Sigmoid colon (tissue), 4 donors: ENCODE measurements around the gene SRD5A1.

ENCODE experiments used
- EP300 ChIP-seq, 4 donors: sonication (generic); formaldehyde crosslinking; IDR thresholded peaks; one replicate each; pipeline ENCODE4 v1.6.1; 2017; ENCODE audit warnings: antibody characterized with exemption in 4 of 4
- POLR2A ChIP-seq, 2 donors: fragments of 450-650 bp; IDR thresholded peaks; one replicate each; pipeline ENCODE4 v1.6.1; 2016; ENCODE audit warnings: antibody characterized with exemption in 2 of 2, mild to moderate bottlenecking in 2 of 2, moderate library complexity in 2 of 2
- POLR2AphosphoS5 ChIP-seq, 4 donors: sonication (generic); formaldehyde crosslinking; IDR thresholded peaks; one replicate each; pipeline ENCODE4 v1.6.1; 2017; ENCODE audit warnings: antibody characterized with exemption in 4 of 4
- TF ChIP-seq, protein P1 (sequence below), 4 experiments: fragments of 450-650 bp in 3 of 4; fragments of 200-600 bp in 1 of 4; IDR thresholded peaks; one replicate each; pipeline ENCODE4 v1.5.1; 2016 to 2019; ENCODE audit warnings: antibody characterized with exemption in 4 of 4, mild to moderate bottlenecking in 3 of 4, moderate library complexity in 2 of 4

- TF ChIP-seq, protein P1, sequence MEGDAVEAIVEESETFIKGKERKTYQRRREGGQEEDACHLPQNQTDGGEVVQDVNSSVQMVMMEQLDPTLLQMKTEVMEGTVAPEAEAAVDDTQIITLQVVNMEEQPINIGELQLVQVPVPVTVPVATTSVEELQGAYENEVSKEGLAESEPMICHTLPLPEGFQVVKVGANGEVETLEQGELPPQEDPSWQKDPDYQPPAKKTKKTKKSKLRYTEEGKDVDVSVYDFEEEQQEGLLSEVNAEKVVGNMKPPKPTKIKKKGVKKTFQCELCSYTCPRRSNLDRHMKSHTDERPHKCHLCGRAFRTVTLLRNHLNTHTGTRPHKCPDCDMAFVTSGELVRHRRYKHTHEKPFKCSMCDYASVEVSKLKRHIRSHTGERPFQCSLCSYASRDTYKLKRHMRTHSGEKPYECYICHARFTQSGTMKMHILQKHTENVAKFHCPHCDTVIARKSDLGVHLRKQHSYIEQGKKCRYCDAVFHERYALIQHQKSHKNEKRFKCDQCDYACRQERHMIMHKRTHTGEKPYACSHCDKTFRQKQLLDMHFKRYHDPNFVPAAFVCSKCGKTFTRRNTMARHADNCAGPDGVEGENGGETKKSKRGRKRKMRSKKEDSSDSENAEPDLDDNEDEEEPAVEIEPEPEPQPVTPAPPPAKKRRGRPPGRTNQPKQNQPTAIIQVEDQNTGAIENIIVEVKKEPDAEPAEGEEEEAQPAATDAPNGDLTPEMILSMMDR (IDR thresholded peaks at IDR 0.05) = no peak
- TF ChIP-seq EP300 (IDR thresholded peaks at IDR 0.05) = no peak
- no peak for TF ChIP-seq POLR2A (IDR thresholded peaks at IDR 0.05)
- no peak for TF ChIP-seq POLR2AphosphoS5 (IDR thresholded peaks at IDR 0.05)
Measured at GRCh38 chr5:6608016-6608415, 25.2 kb upstream of the SRD5A1 start.
